Astrocyte (in vitro differentiated cells and primary cell): ENCODE data around the gene MAP10. TPM values are rescaled to one million over a fixed set of nuclear protein-coding genes. Genes with fewer than 3 reads are reported as not detected.
A peak's percentile ranks its signal among the peaks of the same experiment; 100 is the strongest.

Source experiments
- DNase-seq: peaks from one replicate; pipeline ENCODE4 v3.0.0-alpha.2; 2010; ENCODE audit warnings: low read depth
- FAIRE-seq: peaks from 2 replicates; lab custom pipeline; 2011; peaks lifted over from hg19 to GRCh38; lab: Jason Lieb, UNC
- H2AFZ ChIP-seq: 2 replicates; pipeline ENCODE4 v1.6.0; 2012; ENCODE audit warnings: low read depth, low read length, inconsistent platforms
- H3K27ac ChIP-seq: 2 replicates; pipeline ENCODE4 v1.5.1; 2011; ENCODE audit warnings: low read depth, low read length, inconsistent platforms
- H3K27me3 ChIP-seq: 2 replicates; pipeline ENCODE4 v1.6.0; 2011; ENCODE audit warnings: low read length, inconsistent platforms; ENCODE audit not compliant: insufficient read depth
- H3K36me3 ChIP-seq: 2 replicates; pipeline ENCODE4 v1.5.1; 2011; ENCODE audit warnings: low read length, inconsistent platforms; ENCODE audit not compliant: insufficient read depth
- H3K4me1 ChIP-seq: 2 replicates; pipeline ENCODE4 v1.5.1; 2011; ENCODE audit warnings: low read length, inconsistent platforms; ENCODE audit not compliant: insufficient read depth
- H3K4me2 ChIP-seq: 2 replicates; pipeline ENCODE4 v1.6.0; 2012; ENCODE audit warnings: low read length, inconsistent platforms
- H3K4me3 ChIP-seq: 2 replicates; pipeline ENCODE4 v1.5.1; 2011; ENCODE audit warnings: low read depth, mild to moderate bottlenecking, low read length, inconsistent platforms; ENCODE audit not compliant: insufficient read depth
- H3K79me2 ChIP-seq: 2 replicates; pipeline ENCODE4 v1.6.0; 2012; ENCODE audit warnings: mild to moderate bottlenecking, low read length, inconsistent platforms; ENCODE audit not compliant: insufficient read depth
- H3K9ac ChIP-seq: 2 replicates; pipeline ENCODE4 v1.6.0; 2012; ENCODE audit warnings: mild to moderate bottlenecking, low read length, inconsistent platforms
- H3K9me3 ChIP-seq: 2 replicates; pipeline ENCODE4 v1.5.1; 2012; ENCODE audit warnings: low read depth, mild to moderate bottlenecking, low read length, inconsistent platforms; ENCODE audit not compliant: insufficient read depth
- H4K20me1 ChIP-seq: 2 replicates; pipeline ENCODE4 v1.6.0; 2012; ENCODE audit warnings: low read length, inconsistent platforms; ENCODE audit not compliant: insufficient read depth
- H3K27ac Mint-ChIP-seq: one replicate; pipeline ENCODE4 v1.8.0; 2021; ENCODE audit warnings: mild to moderate bottlenecking, mixed read lengths; ENCODE audit not compliant: unreplicated experiment
- H3K27me3 Mint-ChIP-seq: one replicate; pipeline ENCODE4 v1.8.0; 2021; ENCODE audit warnings: low read depth, mixed read lengths; ENCODE audit not compliant: unreplicated experiment
- H3K36me3 Mint-ChIP-seq: one replicate; pipeline ENCODE4 v1.8.0; 2021; ENCODE audit warnings: low read depth, mixed read lengths; ENCODE audit not compliant: unreplicated experiment
- H3K4me1 Mint-ChIP-seq: one replicate; pipeline ENCODE4 v1.8.0; 2021; ENCODE audit warnings: low read depth, mixed read lengths; ENCODE audit not compliant: unreplicated experiment
- H3K4me3 Mint-ChIP-seq: one replicate; pipeline ENCODE4 v1.8.0; 2021; ENCODE audit warnings: mild to moderate bottlenecking, moderate library complexity, mixed read lengths; ENCODE audit not compliant: unreplicated experiment
- H3K9me3 Mint-ChIP-seq: one replicate; pipeline ENCODE4 v1.8.0; 2021; ENCODE audit warnings: mild to moderate bottlenecking, mixed read lengths; ENCODE audit not compliant: unreplicated experiment
- EZH2 ChIP-seq: IDR thresholded peaks from 2 replicates; pipeline ENCODE4 v1.6.1; 2012; ENCODE audit warnings: mild to moderate bottlenecking, low read length, inconsistent platforms; ENCODE audit not compliant: insufficient read depth
- total RNA-seq: library from RNA; stranded (reverse); gene quantifications from 2 replicates; pipeline ENCODE4 v1.2.1, GENCODE V29; 2021
- TF ChIP-seq, protein P1 (sequence below): IDR thresholded peaks from 2 replicates; pipeline ENCODE4 v1.5.1; 2011; ENCODE audit warnings: low read depth, mild to moderate bottlenecking, inconsistent platforms, low read length, moderate library complexity; ENCODE audit not compliant: insufficient read depth

Gene MAP10
- total RNA-seq, 1 donor from 2014 or later, result 2.5 TPM

DNA sequence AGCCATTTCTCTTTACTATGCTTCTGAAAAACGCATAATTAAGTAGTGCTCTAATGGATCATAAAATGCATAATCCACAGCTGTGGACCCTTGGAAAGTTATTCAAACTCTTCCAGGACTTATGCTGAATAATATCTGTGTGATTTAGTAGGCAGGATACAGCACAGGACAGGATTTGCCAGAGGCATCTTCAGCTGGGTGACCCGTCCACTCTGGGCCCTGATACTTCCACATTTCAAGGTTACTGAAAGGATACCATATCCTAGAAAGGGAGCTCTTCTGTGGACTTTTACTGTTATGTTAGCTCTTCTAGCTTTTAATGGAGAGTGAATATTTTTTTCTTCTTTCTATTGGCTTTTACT lies 49.6 kb downstream of the MAP10 start:
- Mint-ChIP-seq H3K27ac (no peak overlapping the region), H3K9me3 (peaks cover 2% of the 10 kb centered on the region), H3K27me3 (peaks cover 9% of the 10 kb centered on the region), H3K4me1 (peaks cover 6% of the 10 kb centered on the region), H3K36me3 (no peaks in the 10 kb centered on the region), H3K4me3 (no peak overlapping the region)
- Histone ChIP-seq H3K27me3 (no peaks in the 10 kb centered on the region), H3K36me3 (no peaks in the 10 kb centered on the region), H3K27ac (peak overlapping the region; percentile 83), H4K20me1 (no peaks in the 10 kb centered on the region), H3K4me2 (peak overlapping the region; percentile 63), H3K9ac (peak overlapping the region; percentile 49), H3K4me3 (no peak overlapping the region), H3K79me2 (no peaks in the 10 kb centered on the region), H3K4me1 (peaks cover 11% of the 10 kb centered on the region), H2AFZ (peak overlapping the region; percentile 19), H3K9me3 (no peaks in the 10 kb centered on the region)
- DNase-seq, result no peak
- FAIRE-seq, result no peak
- TF ChIP-seq EZH2, result no peak
- TF ChIP-seq, protein P1, sequence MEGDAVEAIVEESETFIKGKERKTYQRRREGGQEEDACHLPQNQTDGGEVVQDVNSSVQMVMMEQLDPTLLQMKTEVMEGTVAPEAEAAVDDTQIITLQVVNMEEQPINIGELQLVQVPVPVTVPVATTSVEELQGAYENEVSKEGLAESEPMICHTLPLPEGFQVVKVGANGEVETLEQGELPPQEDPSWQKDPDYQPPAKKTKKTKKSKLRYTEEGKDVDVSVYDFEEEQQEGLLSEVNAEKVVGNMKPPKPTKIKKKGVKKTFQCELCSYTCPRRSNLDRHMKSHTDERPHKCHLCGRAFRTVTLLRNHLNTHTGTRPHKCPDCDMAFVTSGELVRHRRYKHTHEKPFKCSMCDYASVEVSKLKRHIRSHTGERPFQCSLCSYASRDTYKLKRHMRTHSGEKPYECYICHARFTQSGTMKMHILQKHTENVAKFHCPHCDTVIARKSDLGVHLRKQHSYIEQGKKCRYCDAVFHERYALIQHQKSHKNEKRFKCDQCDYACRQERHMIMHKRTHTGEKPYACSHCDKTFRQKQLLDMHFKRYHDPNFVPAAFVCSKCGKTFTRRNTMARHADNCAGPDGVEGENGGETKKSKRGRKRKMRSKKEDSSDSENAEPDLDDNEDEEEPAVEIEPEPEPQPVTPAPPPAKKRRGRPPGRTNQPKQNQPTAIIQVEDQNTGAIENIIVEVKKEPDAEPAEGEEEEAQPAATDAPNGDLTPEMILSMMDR, result no peak

DNA sequence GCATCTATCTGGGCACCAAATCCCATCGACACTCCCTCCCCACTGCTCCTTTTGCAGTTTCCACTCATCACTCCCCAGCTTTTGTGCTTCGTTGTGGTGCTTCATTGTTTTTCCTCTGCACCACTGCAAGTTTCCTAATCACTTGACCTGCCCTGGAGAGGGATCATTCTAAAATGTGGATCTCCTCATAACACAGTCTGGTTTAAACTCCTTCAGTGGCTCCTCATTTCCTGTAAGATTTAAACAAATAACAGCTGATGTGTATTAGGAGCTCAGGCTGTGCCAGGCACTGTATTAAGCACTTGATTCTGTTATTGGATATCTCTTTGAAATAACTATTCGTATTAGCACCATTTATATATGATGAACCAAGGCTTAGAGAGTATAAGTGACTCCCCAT lies 51.3 kb downstream of the MAP10 start:
- Histone ChIP-seq H3K9me3 (no peaks in the 10 kb centered on the region), H3K4me2 (no peak overlapping the region), H3K4me3 (no peak overlapping the region), H3K27ac (no peak overlapping the region), H3K79me2 (no peaks in the 10 kb centered on the region), H2AFZ (no peak overlapping the region), H3K27me3 (no peaks in the 10 kb centered on the region), H3K9ac (no peak overlapping the region), H4K20me1 (no peaks in the 10 kb centered on the region), H3K36me3 (no peaks in the 10 kb centered on the region), H3K4me1 (peaks cover 11% of the 10 kb centered on the region)
- Mint-ChIP-seq H3K27ac (no peak overlapping the region), H3K4me1 (peaks cover 6% of the 10 kb centered on the region), H3K27me3 (peaks cover 17% of the 10 kb centered on the region), H3K9me3 (peaks cover 2% of the 10 kb centered on the region), H3K4me3 (no peak overlapping the region), H3K36me3 (no peaks in the 10 kb centered on the region)
- TF ChIP-seq, protein P1, result no peak
- TF ChIP-seq EZH2, result no peak
- FAIRE-seq, result no peak
- DNase-seq, result no peak

Other genes with a start within 250 kb of the MAP10 start
- gene SIPA1L2, start 175.3 kb upstream of the MAP10 start, total RNA-seq, result 12.2 and 14.9 TPM in 2 replicates
- 41.5 and 54.5 TPM in 2 replicates for gene NTPCR, start 145.2 kb downstream of the MAP10 start, total RNA-seq